HepG2 (cell line): ENCODE data around the gene CDC42BPG. TPM values are rescaled to one million over a fixed set of nuclear protein-coding genes. Genes with fewer than 3 reads are reported as not detected.

Source experiments
- ATAD3A ChIP-seq: sonication (generic); formaldehyde crosslinking; IDR thresholded peaks from 2 replicates; pipeline ENCODE4 v1.4.0; 2020; ENCODE audit warnings: missing genetic modification reagents
- BHLHE40 ChIP-seq: IDR thresholded peaks from 2 replicates; pipeline ENCODE4 v1.6.1; 2011; ENCODE audit warnings: low read length, improper control_type of control experiment
- NFIC ChIP-seq: IDR thresholded peaks from 2 replicates; pipeline ENCODE4 v1.6.1; 2012; ENCODE audit warnings: mild to moderate bottlenecking, low read length, inconsistent platforms
- NFRKB ChIP-seq: fragments of 450-650 bp; IDR thresholded peaks from 2 replicates; pipeline ENCODE4 v1.6.1; 2017
- PHF20 ChIP-seq: sonication (generic); formaldehyde crosslinking; IDR thresholded peaks from 2 replicates; pipeline ENCODE4 v1.5.0; 2020; ENCODE audit warnings: mild to moderate bottlenecking, missing genetic modification reagents
- PITX1 ChIP-seq: sonication (generic); formaldehyde crosslinking; IDR thresholded peaks from 2 replicates; pipeline ENCODE4 v1.5.1; 2020; ENCODE audit warnings: mild to moderate bottlenecking, missing genetic modification reagents
- REXO4 ChIP-seq: sonication (generic); formaldehyde crosslinking; IDR thresholded peaks from 2 replicates; pipeline ENCODE4 v1.8.0; 2022; ENCODE audit warnings: missing genetic modification reagents, mild to moderate bottlenecking, borderline replicate concordance
- SIX1 ChIP-seq: sonication (generic); formaldehyde crosslinking; IDR thresholded peaks from 2 replicates; pipeline ENCODE4 v1.4.0; 2020; ENCODE audit warnings: missing genetic modification reagents, borderline replicate concordance
- SRSF1 ChIP-seq: fragments of 200-400 bp; formaldehyde crosslinking; optimal IDR thresholded peaks from 2 replicates; pipeline ENCODE3; 2017; ENCODE audit warnings: mild to moderate bottlenecking, low read depth, low read length, moderate library complexity
- ZNF446 ChIP-seq: sonication (generic); formaldehyde crosslinking; IDR thresholded peaks from 2 replicates; pipeline ENCODE4 v1.5.0; 2020; ENCODE audit warnings: mild to moderate bottlenecking, missing genetic modification reagents
- ZNF546 ChIP-seq: sonication (generic); formaldehyde crosslinking; conservative IDR thresholded peaks from 2 replicates; pipeline ENCODE4 v1.8.1; 2023; ENCODE audit warnings: mild to moderate bottlenecking, missing genetic modification reagents
- ZNF780A ChIP-seq: sonication (generic); formaldehyde crosslinking; IDR thresholded peaks from 2 replicates; pipeline ENCODE4 v1.8.0; 2022; ENCODE audit warnings: mild to moderate bottlenecking, missing genetic modification reagents, moderate library complexity
- polyA plus RNA-seq, 8 experiments: library from polyadenylated mRNA; depleted of rRNA in 3 of 8; stranded (reverse) in 7 of 8; unstranded in 1 of 8; fragments of >200 nt; fragmentation: Illumina TruSeq in 4 of 8; extraction: Trizol in 4 of 8; gene quantifications; 2 replicates each; pipeline versions ENCODE4 v1.2.1 to v1.2.3, GENCODE V29; 2011 to 2016; ENCODE audit warnings: low read depth in 4 of 8, missing spikeins in 1 of 8, mixed read lengths in 1 of 8; ENCODE audit not compliant: insufficient read depth in 1 of 8
- total RNA-seq, 5 experiments: library from RNA; depleted of rRNA; stranded (reverse); fragments of >200 nt; fragmentation: Illumina TruSeq; extraction: Trizol; gene quantifications; 2 replicates each; pipeline ENCODE4 v1.2.3, GENCODE V29; 2016; ENCODE audit warnings: low read depth in 1 of 5
- TF ChIP-seq, protein P1 (sequence below): sonication (generic); formaldehyde crosslinking; conservative IDR thresholded peaks from 2 replicates; pipeline ENCODE4 v1.8.0; 2022; ENCODE audit warnings: mild to moderate bottlenecking, moderate library complexity, missing genetic modification reagents
- TF ChIP-seq, protein P2 (sequence below): sonication (generic); formaldehyde crosslinking; IDR thresholded peaks from 2 replicates; pipeline ENCODE4 v1.4.0; 2020; ENCODE audit warnings: missing genetic modification reagents
- TF ChIP-seq, protein P3 (sequence below): sonication (generic); formaldehyde crosslinking; IDR thresholded peaks from 2 replicates; pipeline ENCODE4 v1.4.0; 2020; ENCODE audit warnings: low read depth, mild to moderate bottlenecking, missing genetic modification reagents
- TF ChIP-seq, protein P4 (sequence below), 2 experiments: sonication (generic) in 1 of 2; formaldehyde crosslinking in 1 of 2; IDR thresholded peaks; 2 replicates each; pipeline versions ENCODE4 v1.5.1 to v1.6.1; 2011 to 2020; ENCODE audit warnings: borderline replicate concordance in 1 of 2, low read depth in 1 of 2, low read length in 1 of 2, mild to moderate bottlenecking in 1 of 2, missing genetic modification reagents in 1 of 2, moderate library complexity in 1 of 2
- TF ChIP-seq, protein P5 (sequence below): sonication (generic); formaldehyde crosslinking; IDR thresholded peaks from 2 replicates; pipeline ENCODE4 v1.5.1; 2020; ENCODE audit warnings: missing genetic modification reagents, mild to moderate bottlenecking, borderline replicate concordance
- TF ChIP-seq, protein P6 (sequence below): sonication (generic); formaldehyde crosslinking; IDR thresholded peaks from 2 replicates; pipeline ENCODE4 v1.8.0; 2022; ENCODE audit warnings: mild to moderate bottlenecking, missing genetic modification reagents, moderate library complexity

The CDC42BPG gene
- total and polyA plus RNA-seq, 2 of the 13 experiments (the other 11 are each of a cell fraction or from before 2014, with no cell fraction given) = 0.55 to 1.4 TPM

DNA sequence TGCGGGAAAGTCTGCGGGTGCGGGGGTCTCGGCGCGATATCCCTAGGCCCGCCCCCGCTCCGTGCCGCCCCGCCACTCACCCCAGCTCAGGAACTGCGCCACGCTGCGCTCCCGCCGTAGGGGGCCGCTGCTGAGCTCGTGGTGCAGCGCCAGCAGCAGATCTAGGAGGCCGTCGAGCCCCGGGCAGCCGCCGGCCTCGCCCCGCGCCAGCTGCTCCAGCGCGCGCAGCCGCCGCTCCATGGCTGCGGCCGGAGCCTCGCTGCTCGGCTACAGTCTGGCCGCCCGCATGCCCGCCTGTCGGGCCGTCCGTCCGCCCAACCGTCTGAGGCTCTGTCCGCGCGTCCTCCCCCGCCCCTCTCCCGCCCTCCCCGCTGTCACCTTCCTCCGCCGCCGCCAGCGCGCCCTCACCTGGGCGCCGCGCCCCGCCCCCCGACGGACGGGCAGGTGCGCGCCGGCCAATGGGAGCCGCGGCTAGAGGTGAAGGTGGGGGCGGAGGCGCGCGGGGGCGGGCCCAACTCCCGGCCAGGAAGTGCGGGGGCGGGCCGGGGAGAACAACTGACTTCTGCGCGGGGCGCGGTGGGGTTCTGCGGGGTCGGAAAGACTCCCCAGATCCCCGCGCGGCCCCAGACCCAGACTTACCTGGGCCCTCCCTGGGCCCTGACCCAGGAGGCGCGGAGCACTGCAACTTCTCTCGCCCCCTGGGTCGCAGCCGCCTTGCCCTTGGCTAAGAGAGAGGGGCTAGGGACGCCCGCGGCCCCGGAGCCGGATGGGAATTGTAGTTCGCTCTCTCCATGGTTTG is at the start of gene CDC42BPG (continued):
- TF ChIP-seq, protein P1, sequence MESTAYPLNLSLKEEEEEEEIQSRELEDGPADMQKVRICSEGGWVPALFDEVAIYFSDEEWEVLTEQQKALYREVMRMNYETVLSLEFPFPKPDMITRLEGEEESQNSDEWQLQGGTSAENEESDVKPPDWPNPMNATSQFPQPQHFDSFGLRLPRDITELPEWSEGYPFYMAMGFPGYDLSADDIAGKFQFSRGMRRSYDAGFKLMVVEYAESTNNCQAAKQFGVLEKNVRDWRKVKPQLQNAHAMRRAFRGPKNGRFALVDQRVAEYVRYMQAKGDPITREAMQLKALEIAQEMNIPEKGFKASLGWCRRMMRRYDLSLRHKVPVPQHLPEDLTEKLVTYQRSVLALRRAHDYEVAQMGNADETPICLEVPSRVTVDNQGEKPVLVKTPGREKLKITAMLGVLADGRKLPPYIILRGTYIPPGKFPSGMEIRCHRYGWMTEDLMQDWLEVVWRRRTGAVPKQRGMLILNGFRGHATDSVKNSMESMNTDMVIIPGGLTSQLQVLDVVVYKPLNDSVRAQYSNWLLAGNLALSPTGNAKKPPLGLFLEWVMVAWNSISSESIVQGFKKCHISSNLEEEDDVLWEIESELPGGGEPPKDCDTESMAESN (CRISPR knock-in tag) = peak; percentile 19; the same call in 1 of the 2 replicates
- TF ChIP-seq, protein P2, sequence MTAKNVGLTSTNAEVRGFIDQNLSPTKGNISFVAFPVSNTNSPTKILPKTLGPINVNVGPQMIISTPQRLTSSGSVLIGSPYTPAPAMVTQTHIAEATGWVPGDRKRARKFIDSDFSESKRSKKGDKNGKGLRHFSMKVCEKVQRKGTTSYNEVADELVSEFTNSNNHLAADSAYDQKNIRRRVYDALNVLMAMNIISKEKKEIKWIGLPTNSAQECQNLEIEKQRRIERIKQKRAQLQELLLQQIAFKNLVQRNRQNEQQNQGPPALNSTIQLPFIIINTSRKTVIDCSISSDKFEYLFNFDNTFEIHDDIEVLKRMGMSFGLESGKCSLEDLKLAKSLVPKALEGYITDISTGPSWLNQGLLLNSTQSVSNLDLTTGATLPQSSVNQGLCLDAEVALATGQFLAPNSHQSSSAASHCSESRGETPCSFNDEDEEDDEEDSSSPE (CRISPR knock-in tag) = no peak
- TF ChIP-seq PHF20 (no peak), NFRKB (no peak), ATAD3A (no peak), SIX1 (CRISPR knock-in tag) (no peak), BHLHE40 (no peak), SRSF1 (no peak), ZNF780A (CRISPR knock-in tag) (no peak), ZNF546 (no peak), ZNF446 (CRISPR knock-in tag) (no peak), REXO4 (CRISPR knock-in tag) (no peak), PITX1 (CRISPR knock-in tag) (no peak), NFIC (no peak)
- TF ChIP-seq, protein P3, sequence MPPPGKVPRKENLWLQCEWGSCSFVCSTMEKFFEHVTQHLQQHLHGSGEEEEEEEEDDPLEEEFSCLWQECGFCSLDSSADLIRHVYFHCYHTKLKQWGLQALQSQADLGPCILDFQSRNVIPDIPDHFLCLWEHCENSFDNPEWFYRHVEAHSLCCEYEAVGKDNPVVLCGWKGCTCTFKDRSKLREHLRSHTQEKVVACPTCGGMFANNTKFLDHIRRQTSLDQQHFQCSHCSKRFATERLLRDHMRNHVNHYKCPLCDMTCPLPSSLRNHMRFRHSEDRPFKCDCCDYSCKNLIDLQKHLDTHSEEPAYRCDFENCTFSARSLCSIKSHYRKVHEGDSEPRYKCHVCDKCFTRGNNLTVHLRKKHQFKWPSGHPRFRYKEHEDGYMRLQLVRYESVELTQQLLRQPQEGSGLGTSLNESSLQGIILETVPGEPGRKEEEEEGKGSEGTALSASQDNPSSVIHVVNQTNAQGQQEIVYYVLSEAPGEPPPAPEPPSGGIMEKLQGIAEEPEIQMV = 0 out of 2 replicates have a peak, but pooled peaks have one; percentile 38
- TF ChIP-seq, protein P4, sequence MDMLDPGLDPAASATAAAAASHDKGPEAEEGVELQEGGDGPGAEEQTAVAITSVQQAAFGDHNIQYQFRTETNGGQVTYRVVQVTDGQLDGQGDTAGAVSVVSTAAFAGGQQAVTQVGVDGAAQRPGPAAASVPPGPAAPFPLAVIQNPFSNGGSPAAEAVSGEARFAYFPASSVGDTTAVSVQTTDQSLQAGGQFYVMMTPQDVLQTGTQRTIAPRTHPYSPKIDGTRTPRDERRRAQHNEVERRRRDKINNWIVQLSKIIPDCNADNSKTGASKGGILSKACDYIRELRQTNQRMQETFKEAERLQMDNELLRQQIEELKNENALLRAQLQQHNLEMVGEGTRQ (IDR thresholded peaks at IDR 0.05; ENCODE audit: low read depth, low read length) = no peak
- TF ChIP-seq, protein P4 (CRISPR knock-in tag; IDR thresholded peaks at IDR 0.05; ENCODE audit: borderline replicate concordance) = no peak
- TF ChIP-seq, protein P5, sequence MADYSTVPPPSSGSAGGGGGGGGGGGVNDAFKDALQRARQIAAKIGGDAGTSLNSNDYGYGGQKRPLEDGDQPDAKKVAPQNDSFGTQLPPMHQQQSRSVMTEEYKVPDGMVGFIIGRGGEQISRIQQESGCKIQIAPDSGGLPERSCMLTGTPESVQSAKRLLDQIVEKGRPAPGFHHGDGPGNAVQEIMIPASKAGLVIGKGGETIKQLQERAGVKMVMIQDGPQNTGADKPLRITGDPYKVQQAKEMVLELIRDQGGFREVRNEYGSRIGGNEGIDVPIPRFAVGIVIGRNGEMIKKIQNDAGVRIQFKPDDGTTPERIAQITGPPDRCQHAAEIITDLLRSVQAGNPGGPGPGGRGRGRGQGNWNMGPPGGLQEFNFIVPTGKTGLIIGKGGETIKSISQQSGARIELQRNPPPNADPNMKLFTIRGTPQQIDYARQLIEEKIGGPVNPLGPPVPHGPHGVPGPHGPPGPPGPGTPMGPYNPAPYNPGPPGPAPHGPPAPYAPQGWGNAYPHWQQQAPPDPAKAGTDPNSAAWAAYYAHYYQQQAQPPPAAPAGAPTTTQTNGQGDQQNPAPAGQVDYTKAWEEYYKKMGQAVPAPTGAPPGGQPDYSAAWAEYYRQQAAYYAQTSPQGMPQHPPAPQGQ (CRISPR knock-in tag) = no peak
- TF ChIP-seq, protein P6, sequence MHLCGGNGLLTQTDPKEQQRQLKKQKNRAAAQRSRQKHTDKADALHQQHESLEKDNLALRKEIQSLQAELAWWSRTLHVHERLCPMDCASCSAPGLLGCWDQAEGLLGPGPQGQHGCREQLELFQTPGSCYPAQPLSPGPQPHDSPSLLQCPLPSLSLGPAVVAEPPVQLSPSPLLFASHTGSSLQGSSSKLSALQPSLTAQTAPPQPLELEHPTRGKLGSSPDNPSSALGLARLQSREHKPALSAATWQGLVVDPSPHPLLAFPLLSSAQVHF (CRISPR knock-in tag) = no peak
